PC-3 (cell line): Measurements from ENCODE around the gene MGAM2.

Source experiments
- EZH2 ChIP-seq: fragments of 300-600 bp; sonication (generic); IDR thresholded peaks from one replicate; pipeline ENCODE4 v1.6.1; 2017; ENCODE audit warnings: antibody characterized with exemption, mild to moderate bottlenecking, low read length; ENCODE audit not compliant: unreplicated experiment
- TF ChIP-seq, protein P1 (sequence below): fragments of 300-600 bp; sonication (generic); conservative IDR thresholded peaks from 2 replicates; pipeline ENCODE4 v1.5.1; 2017; ENCODE audit warnings: antibody characterized with exemption, low read depth, mild to moderate bottlenecking, low read length

GRCh38 chr7:142133731-142134148, 22.2 kb downstream of the MGAM2 start:
- TF ChIP-seq, protein P1, sequence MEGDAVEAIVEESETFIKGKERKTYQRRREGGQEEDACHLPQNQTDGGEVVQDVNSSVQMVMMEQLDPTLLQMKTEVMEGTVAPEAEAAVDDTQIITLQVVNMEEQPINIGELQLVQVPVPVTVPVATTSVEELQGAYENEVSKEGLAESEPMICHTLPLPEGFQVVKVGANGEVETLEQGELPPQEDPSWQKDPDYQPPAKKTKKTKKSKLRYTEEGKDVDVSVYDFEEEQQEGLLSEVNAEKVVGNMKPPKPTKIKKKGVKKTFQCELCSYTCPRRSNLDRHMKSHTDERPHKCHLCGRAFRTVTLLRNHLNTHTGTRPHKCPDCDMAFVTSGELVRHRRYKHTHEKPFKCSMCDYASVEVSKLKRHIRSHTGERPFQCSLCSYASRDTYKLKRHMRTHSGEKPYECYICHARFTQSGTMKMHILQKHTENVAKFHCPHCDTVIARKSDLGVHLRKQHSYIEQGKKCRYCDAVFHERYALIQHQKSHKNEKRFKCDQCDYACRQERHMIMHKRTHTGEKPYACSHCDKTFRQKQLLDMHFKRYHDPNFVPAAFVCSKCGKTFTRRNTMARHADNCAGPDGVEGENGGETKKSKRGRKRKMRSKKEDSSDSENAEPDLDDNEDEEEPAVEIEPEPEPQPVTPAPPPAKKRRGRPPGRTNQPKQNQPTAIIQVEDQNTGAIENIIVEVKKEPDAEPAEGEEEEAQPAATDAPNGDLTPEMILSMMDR = no peak
- TF ChIP-seq EZH2 = no peak
